Astrocyte of the spinal cord (primary cell): ENCODE results near the gene OLFM4.

Source experiments
- DNase-seq: peaks from one replicate; pipeline ENCODE4 v3.0.0; 2011; ENCODE audit warnings: low read depth, low spot score
- H3K4me3 ChIP-seq: 2 replicates; pipeline ENCODE4 v1.5.1; 2011; ENCODE audit warnings: low read depth, mild to moderate bottlenecking, low read length, moderate library complexity
- in situ Hi-C: cut with HindIII; loops from 2 replicates; pipeline ENCODE4 v1.10.0; 2017; ENCODE audit warnings: low sequenced_read_pairs
- TF ChIP-seq, protein P1 (sequence below): IDR thresholded peaks from 2 replicates; pipeline ENCODE4 v1.5.1; 2012; ENCODE audit warnings: low read depth, mild to moderate bottlenecking, low read length, inconsistent platforms

Gene OLFM4, protein sequence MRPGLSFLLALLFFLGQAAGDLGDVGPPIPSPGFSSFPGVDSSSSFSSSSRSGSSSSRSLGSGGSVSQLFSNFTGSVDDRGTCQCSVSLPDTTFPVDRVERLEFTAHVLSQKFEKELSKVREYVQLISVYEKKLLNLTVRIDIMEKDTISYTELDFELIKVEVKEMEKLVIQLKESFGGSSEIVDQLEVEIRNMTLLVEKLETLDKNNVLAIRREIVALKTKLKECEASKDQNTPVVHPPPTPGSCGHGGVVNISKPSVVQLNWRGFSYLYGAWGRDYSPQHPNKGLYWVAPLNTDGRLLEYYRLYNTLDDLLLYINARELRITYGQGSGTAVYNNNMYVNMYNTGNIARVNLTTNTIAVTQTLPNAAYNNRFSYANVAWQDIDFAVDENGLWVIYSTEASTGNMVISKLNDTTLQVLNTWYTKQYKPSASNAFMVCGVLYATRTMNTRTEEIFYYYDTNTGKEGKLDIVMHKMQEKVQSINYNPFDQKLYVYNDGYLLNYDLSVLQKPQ

DNA sequence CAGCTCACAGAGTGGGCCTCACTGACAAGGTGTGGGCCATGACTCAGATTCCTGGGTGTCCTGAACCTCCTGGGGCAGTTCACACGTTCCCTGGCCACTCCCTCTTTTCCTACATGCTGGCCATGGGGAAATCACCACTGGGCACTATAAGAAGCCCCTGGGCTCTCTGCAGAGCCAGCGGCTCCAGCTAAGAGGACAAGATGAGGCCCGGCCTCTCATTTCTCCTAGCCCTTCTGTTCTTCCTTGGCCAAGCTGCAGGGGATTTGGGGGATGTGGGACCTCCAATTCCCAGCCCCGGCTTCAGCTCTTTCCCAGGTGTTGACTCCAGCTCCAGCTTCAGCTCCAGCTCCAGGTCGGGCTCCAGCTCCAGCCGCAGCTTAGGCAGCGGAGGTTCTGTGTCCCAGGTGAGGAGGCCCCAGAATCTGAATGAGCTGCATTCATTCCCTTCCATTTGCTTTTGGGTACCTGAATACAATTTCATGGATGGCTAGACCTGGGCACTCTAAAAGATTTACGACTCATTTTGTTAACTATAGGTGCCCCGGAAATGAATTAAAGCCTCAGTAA is at the start of gene OLFM4:
TSS of gene OLFM4 (plus strand) at position 177 of the 567 bp plus-strand sequence. CDS start at position 201, 24 bp downstream.
- in situ Hi-C loops = no loop called here
- TF ChIP-seq, protein P1, sequence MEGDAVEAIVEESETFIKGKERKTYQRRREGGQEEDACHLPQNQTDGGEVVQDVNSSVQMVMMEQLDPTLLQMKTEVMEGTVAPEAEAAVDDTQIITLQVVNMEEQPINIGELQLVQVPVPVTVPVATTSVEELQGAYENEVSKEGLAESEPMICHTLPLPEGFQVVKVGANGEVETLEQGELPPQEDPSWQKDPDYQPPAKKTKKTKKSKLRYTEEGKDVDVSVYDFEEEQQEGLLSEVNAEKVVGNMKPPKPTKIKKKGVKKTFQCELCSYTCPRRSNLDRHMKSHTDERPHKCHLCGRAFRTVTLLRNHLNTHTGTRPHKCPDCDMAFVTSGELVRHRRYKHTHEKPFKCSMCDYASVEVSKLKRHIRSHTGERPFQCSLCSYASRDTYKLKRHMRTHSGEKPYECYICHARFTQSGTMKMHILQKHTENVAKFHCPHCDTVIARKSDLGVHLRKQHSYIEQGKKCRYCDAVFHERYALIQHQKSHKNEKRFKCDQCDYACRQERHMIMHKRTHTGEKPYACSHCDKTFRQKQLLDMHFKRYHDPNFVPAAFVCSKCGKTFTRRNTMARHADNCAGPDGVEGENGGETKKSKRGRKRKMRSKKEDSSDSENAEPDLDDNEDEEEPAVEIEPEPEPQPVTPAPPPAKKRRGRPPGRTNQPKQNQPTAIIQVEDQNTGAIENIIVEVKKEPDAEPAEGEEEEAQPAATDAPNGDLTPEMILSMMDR = no peak
- H3K4me3 ChIP-seq = no peak within 1 kb of the TSS
- DNase-seq = no peak

DNA sequence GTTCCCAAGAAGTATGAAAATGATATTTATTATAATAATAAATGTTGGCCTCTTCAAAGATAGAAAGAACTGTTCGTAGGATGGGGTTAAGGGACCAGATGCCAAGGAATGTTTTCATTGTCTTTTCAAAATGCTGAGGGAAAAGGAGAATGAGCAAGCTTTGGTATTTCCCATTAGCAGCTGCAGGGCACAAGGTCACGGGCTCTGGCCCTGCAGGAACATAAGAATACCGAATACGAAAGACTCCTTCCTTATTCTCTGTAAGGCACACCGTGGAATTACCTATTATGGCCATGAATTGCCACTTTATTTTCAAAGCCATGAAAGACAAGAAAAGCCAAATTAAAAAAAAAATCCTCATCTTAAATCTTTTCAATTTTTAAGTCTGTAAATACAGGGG is 49.6 kb upstream of the OLFM4 start:
- H3K4me3 ChIP-seq = no peak overlapping the region
- TF ChIP-seq, protein P1 = no peak
- in situ Hi-C loops = no loop called here
- DNase-seq = no peak

DNA sequence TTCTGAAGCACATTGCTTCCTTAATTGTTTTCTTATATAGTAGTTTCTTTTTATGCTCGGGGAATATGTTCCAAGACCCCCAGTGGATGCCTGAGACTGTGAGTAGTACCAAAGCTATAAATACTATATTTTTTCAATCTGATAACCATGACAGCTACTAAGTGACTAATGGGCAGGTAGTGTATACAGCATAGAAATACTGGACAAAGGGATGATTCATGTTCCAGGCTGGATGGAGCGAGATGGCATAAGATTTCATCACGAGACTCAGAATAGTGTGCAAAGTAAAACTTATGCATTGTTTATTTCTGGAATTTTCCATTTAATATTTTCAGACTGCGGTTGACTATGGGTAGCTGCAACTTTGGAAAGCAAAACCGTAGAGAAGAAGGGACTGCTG is 47.9 kb upstream of the OLFM4 start:
- in situ Hi-C loops = no loop called here
- TF ChIP-seq, protein P1 = no peak

DNA sequence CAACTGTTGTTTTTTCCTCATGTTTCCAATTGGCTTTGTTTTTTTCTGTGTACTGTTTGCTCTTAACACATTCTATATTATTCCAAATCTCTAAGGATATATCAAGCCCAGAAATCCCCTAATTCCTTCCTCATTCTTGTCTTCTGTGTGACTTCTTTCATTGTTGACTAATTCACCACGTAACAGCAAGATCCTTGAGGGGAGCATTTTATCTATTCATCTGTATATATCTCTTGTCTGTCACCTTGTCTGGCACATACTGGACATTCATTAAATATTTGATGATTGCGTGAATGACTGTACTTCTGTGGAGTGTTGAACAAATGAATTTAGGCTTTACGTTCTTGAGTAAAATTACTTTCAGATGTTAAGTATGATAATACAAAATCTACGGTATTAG is 44.8 kb upstream of the OLFM4 start:
- TF ChIP-seq, protein P1 = no peak
- H3K4me3 ChIP-seq = no peak overlapping the region
- in situ Hi-C loops = no loop called here
- DNase-seq = no peak

More for the DNA sequence above, 47.9 kb upstream of the OLFM4 start:
- DNase-seq = no peak
- H3K4me3 ChIP-seq = no peak overlapping the region

DNA sequence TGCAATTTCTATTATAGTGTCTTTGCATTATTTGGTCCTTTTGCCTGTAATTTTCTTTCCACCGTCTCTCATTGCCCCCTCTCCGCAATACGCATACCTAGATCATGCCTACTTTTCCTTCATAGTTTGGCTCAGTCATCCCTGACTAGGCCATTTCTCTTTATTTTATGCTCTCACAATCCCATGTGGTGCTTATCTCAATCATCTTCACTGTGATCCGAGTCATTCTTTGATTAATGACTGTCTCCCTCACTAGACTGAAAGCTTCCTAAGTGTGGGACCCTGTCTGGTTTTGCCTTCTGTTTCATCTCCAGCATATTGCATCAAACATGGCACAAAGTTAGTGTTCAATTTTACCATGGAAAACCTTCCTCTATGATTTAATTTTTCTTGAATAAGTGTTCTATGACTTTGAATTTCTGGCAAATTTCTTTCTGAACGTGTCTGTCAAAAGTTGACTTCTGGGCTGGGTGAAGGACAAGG is 43.7 kb upstream of the OLFM4 start:
- in situ Hi-C loops = no loop called here

DNA sequence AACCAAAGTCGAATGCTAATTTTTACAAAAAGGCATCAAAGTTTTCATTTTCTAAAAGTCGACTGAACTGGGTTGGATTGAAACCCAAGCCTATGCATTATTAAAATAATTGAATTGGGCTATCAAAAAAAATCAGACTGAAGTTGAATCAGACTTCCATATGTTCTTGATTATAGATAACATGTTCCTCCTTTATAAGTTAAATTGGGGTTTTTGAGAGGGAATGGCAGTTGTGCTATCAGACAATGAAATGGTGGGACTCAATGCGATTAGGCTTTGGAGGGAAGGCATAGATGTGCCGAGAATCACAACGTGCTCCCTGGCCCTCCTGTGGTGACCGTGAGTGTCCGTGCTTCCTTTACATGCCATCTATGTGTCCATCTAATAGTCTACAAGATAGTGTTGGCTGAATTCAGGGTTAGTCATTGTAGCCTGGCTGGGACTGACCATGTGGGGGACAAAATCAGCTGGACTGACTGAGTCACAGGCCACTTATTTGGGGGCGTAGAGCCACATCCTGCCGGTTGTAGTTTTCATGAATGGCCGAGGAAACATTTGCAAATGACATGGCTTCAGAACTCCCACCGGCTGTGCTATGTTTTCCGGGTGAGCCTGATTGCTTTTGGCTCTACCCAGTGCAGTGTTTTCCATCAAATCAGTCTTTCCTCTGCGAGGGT is 37.1 kb upstream of the OLFM4 start:
- DNase-seq = no peak
- in situ Hi-C loops = no loop called here
- TF ChIP-seq, protein P1 = no peak
- no peak overlapping the region for H3K4me3 ChIP-seq

More for the DNA sequence above, 43.7 kb upstream of the OLFM4 start:
- DNase-seq = no peak
- TF ChIP-seq, protein P1 = no peak
- no peak overlapping the region for H3K4me3 ChIP-seq
